ENCODE results near the gene CRNN.
A peak's percentile ranks its signal among the peaks of the same experiment; 100 is the strongest.

Gene CRNN

DNA sequence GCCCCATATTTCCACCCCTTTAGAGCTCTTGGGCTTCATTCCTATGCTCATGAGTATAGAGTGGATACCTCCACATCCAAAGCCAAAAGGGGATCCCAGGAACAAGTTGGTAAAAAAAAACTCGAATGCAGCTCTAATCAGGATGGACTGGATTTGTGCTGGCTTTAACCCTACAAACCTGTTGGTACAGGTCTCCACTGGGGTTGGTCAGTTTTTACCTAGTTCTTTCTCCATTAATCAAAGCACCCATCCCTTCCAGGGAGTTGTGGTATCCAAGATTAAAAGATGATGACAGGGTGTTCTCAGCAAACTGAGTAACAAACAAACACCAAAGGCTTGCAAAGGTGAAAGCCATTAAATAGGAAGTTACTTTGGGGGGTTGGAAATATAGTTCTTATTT lies 5.9 kb upstream of the CRNN start:
- DNase-seq (ENCODE audit: low spot score), result no peak

GRCh38 chr1:152415454-152416227 lies 1.6 kb upstream of the CRNN start:
- DNase-seq (ENCODE audit: low spot score), result no peak

- no peak for DNase-seq (ENCODE audit: low spot score)
These were observed 1.3 kb downstream of the CRNN start for GRCh38 chr1:152412756-152413155.

GRCh38 chr1:152411134-152411533 lies 2.9 kb downstream of the CRNN start:
- no peak for DNase-seq (ENCODE audit: low spot score)

DNA sequence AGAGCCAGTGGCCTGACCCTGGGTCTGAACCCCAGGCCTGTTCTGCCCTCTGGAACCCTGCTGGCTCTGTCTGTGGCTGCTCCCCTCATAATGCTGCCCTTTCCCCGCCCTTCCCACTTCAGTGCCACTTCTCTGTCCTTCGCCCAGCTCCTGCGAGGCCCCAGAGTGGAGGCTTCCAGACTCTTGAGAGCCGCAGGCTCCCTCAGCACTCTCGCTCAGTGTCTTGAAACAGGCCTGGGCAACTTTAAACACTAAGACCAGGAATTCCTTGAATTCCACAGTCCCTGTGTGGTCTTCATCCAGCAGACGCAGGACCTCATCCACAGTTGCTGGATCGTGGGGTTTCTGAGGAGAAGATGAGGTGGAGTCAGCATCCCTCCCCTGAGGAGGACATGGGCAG lies 3.5 kb downstream of the CRNN start:
- peak; percentile 37 for DNase-seq (ENCODE audit: low spot score)

DNA sequence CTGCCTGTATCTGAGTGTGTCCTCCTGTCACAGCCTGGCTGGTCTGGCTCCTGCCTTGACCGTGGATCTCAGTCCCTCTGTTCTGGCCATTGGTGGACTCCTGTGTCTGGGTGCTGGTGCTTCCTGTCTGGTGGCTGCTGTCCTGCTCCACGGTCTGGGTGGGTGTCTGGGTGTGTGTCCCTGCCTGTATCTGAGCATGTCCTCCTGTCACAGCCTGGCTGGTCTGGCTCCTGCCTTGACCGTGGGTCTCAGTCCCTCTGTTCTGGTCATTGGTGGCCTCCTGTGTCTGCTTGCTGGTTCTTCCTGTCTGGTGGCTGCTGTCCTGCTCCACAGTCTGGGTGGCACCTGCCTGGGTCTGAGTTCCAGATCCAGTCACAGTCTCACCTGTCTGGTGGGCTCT lies 4.0 kb downstream of the CRNN start:
- no peak for DNase-seq (ENCODE audit: low spot score)

- no peak for DNase-seq (ENCODE audit: low spot score)
These were observed 5.4 kb downstream of the CRNN start for GRCh38 chr1:152408664-152409063.

GRCh38 chr1:152398812-152399698 lies 15.0 kb downstream of the CRNN start:
- peak; percentile 29 for DNase-seq (ENCODE audit: low spot score)

- no peak for DNase-seq (ENCODE audit: low spot score)
These were observed 16.6 kb downstream of the CRNN start for GRCh38 chr1:152397474-152397873.

DNA sequence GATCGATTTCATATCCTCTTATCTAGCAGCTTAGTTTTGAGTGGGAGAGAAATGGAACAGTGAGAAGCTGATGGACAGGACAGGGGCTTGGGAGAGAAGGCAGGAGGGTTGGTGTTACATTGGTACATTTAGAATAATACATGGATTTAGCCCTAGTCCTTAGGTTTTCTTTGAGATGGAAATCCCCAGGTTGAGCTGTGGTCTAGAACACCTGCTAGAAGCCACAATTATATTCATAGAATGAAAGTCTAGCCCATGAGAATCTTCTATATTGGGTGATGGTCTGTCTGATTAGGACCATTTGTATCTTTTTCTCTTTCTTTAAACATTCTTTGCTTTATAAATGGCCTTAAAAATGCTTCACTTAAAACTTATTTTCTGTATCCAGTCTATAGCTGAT lies 19.9 kb downstream of the CRNN start:
- DNase-seq (ENCODE audit: low spot score), result no peak

- no peak for DNase-seq (ENCODE audit: low spot score)
These were observed 21.2 kb downstream of the CRNN start for GRCh38 chr1:152392909-152393308.

DNA sequence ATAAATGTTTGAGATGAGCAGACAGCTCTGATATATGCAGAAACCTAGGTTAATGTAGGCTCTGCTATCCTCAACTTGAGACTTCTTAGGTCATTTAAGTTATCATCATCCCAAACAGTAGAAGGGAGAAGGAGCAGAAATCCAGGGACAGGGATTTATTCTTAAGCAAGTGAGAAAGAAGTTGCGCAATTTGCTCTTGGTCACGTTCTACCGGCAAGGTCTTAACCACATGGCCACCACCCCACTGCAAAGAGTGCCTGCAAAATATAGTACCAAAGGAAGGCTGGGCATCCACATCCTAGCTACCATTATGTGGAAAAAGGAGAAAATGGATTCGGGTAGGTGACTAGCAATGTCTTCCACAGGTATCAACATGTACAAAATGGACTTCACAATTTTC lies 25.2 kb downstream of the CRNN start:
- DNase-seq (ENCODE audit: low spot score), result no peak

GRCh38 chr1:152386940-152387339 lies 27.1 kb downstream of the CRNN start:
- no peak for DNase-seq (ENCODE audit: low spot score)

- no peak for DNase-seq (ENCODE audit: low spot score)
These were observed 33.1 kb downstream of the CRNN start for GRCh38 chr1:152380932-152381331.

GRCh38 chr1:152374451-152374850 lies 39.6 kb downstream of the CRNN start:
- no peak for DNase-seq (ENCODE audit: low spot score)

DNA sequence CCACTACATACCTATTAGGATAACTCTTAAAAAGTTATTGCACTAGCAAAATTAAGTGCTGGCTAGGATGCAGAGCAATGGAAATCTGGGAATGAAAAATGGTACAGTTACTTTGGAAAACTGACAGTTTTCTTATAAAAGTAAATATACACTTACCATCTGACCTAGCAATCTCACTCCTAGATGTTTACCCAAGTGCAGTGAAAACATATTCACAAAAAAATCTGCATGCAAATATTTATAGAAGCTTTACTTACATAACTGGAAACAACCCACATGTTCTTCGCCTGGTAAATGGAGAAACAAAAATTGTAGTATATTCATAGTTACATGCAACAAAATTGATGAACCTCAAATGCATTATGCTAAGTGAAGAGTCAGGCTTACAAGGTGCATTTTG lies 41.4 kb downstream of the CRNN start:
- no peak for DNase-seq (ENCODE audit: low spot score)

DNA sequence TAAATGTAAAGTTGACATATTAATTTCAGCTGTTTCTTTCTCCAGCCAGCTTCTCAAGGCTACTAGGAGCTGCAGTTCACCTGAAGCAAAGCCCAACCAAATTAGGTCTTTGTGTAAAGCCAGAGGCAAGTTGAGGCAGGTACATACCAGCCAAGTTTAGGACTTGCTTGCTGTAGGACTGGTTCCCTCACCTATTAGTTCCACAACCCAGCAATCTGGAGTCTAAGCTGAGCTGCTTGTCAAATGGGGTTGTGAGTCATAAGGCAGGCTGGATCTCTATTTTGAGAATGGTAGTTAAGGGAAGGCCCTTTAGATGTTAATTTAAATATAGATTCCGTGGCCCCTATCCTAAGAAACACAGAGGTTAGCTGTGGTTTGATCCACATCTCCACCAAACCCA lies 46.6 kb downstream of the CRNN start:
- DNase-seq (ENCODE audit: low spot score), result no peak

- no peak for DNase-seq (ENCODE audit: low spot score)
These were observed 54.2 kb downstream of the CRNN start, which contains the start of gene FLG2 for GRCh38 chr1:152359906-152360305. Gene FLG2 (minus strand): TSS chr1:152360006. CDS start chr1:152358884, 1,122 bp downstream.
